Right lobe of liver (tissue), 6 donors: ENCODE data around the gene DPP7. TPM values are rescaled to one million over a fixed set of nuclear protein-coding genes. Genes with fewer than 3 reads are reported as not detected.

Experiments
- ATAC-seq, 4 donors: fragments of 200-7000 bp; cut with Tn5 transposase; one replicate each; pipeline ENCODE4 v1.9.1; 2020; ENCODE audit warnings: mild to moderate bottlenecking in 4 of 4, moderate library complexity in 4 of 4
- DNase-seq, 3 donors: peaks; one replicate each; pipeline ENCODE4 v3.0.0-alpha.2; 2020
- H3K27ac ChIP-seq, 3 donors: fragments of 200-600 bp; one replicate each; pipeline ENCODE4 v1.8.0; 2022
- H3K27me3 ChIP-seq, 2 donors: fragments of 200-600 bp; one replicate each; pipeline ENCODE4 v1.8.0; 2022
- H3K36me3 ChIP-seq, 4 donors: fragments of 200-600 bp; sonication (generic) in 1 of 4; one replicate each; pipeline versions ENCODE4 v1.5.1 to v1.8.0; 2017 to 2022; ENCODE audit warnings: control low read depth in 1 of 4
- H3K4me1 ChIP-seq, 4 donors: fragments of 200-600 bp; sonication (generic) in 1 of 4; one replicate each; pipeline versions ENCODE4 v1.5.1 to v1.8.0; 2017 to 2022; ENCODE audit warnings: control low read depth in 1 of 4
- H3K4me3 ChIP-seq, 3 donors: fragments of 200-600 bp; one replicate each; pipeline ENCODE4 v1.8.0; 2022
- H3K9me3 ChIP-seq, 4 donors: fragments of 200-600 bp; sonication (generic) in 1 of 4; one replicate each; pipeline versions ENCODE4 v1.5.1 to v1.8.0; 2017 to 2022; ENCODE audit warnings: control low read depth in 1 of 4
- CTCF ChIP-seq, 4 donors: fragments of 200-600 bp in 3 of 4; fragments of 450-650 bp in 1 of 4; IDR thresholded peaks; one replicate each; pipeline versions ENCODE4 v1.5.1 to v1.8.0; 2016 to 2022; ENCODE audit warnings: antibody characterized with exemption in 4 of 4, mild to moderate bottlenecking in 2 of 4
- POLR2A ChIP-seq: fragments of 450-650 bp; IDR thresholded peaks from one replicate; pipeline ENCODE4 v1.6.1; 2017; ENCODE audit warnings: antibody characterized with exemption, mild to moderate bottlenecking
- WGBS: methylation state at CpG from one replicate; pipeline ENCODE4 v1.1.6; 2018; ENCODE audit warnings: low coverage, low lambda C conversion rate; ENCODE audit not compliant: insufficient coverage; ENCODE audit errors: missing lambda C conversion rate; 5-methylcytosine and 5-hydroxymethylcytosine counted together
- intact Hi-C, 2 donors: fragments of 100-400 bp; cut with DNase I; formaldehyde crosslinking; loops; one replicate each; pipeline versions ENCODE4 v1.11.2 to v1.14.1; 2022
- total RNA-seq, 6 experiments: library from RNA; depleted of rRNA in 2 of 6; stranded (reverse); fragments of >200 nt in 2 of 6; fragmentation: NEBNext Ultra II Directional in 3 of 6; extraction: Animal tissue kit (Norgen Biotek cat#: 25700) in 3 of 6; gene quantifications; one replicate each; pipeline versions ENCODE4 v1.1.0 to v1.2.4, GENCODE V29; 2016 to 2023
- donor health status: DM: no; HTN: yes; CAD: no.
- donor health status: DM: no; HTN: no; CAD: no.
- donor health status: DM: no; HTN: no; CAD: no.
- donor health status: DM: no; HTN: yes; CAD: no.
- donor health status: DM: no; HTN: yes; CAD: no.

DPP7 gene
- total RNA-seq, 6 experiments from 2014 or later = 62.2 to 86.2 (median 66.2) TPM

- intact Hi-C loops = no loop called here
- H3K9me3 ChIP-seq = no peaks in the 10 kb centered on the region
- WGBS = no CpG with 5 or more reads among the region's 8 CpGs
- TF ChIP-seq POLR2A (no peak), CTCF (IDR thresholded peaks at IDR 0.05) (no peak)
- no peak overlapping the region for H3K4me3 ChIP-seq
- H3K4me1 ChIP-seq = peaks cover 0 to 21% (median 8%) of the 10 kb centered on the region in 4 donors
- no peak overlapping the region for H3K27ac ChIP-seq
- ATAC-seq (no peak), DNase-seq (no peak)
- H3K27me3 ChIP-seq = peaks cover 0 to 7% of the 10 kb centered on the region in 2 donors
- peaks cover 0 to 4% (median 0%) of the 10 kb centered on the region in 4 donors for H3K36me3 ChIP-seq
These were observed 31.6 kb downstream of the DPP7 start for GRCh38 chr9:137082925-137083290.

GRCh38 chr9:137082222-137082924 lies 32.2 kb downstream of the DPP7 start:
- H3K27me3 ChIP-seq = peaks cover 0 to 7% of the 10 kb centered on the region in 2 donors
- H3K9me3 ChIP-seq = no peaks in the 10 kb centered on the region
- intact Hi-C loops = no loop called here
- no CpG with 5 or more reads among the region's 16 CpGs for WGBS
- H3K4me3 ChIP-seq = no peak overlapping the region
- no peak for DNase-seq
- H3K4me1 ChIP-seq = peaks cover 0 to 17% (median 5%) of the 10 kb centered on the region in 4 donors
- no peak for ATAC-seq
- TF ChIP-seq CTCF (IDR thresholded peaks at IDR 0.05) (no peak), POLR2A (no peak)
- no peak overlapping the region for H3K27ac ChIP-seq
- H3K36me3 ChIP-seq = peaks cover 0 to 4% (median 0%) of the 10 kb centered on the region in 4 donors

- no peaks in the 10 kb centered on the region for H3K9me3 ChIP-seq
- peaks cover 0 to 4% (median 0%) of the 10 kb centered on the region in 4 donors for H3K36me3 ChIP-seq
- intact Hi-C loops = no loop called here
- WGBS = no CpG with 5 or more reads among the region's 24 CpGs
- no peak overlapping the region for H3K27ac ChIP-seq
- H3K27me3 ChIP-seq = peaks cover 0 to 16% of the 10 kb centered on the region in 2 donors
- TF ChIP-seq CTCF (IDR thresholded peaks at IDR 0.05) (no peak), POLR2A (no peak)
- H3K4me1 ChIP-seq = peaks cover 0 to 10% (median under 1%) of the 10 kb centered on the region in 4 donors
- no peak overlapping the region for H3K4me3 ChIP-seq
- ATAC-seq (no peak), DNase-seq (no peak)
These were observed 34.0 kb downstream of the DPP7 start for GRCh38 chr9:137080260-137081122.

- no peaks in the 10 kb centered on the region for H3K9me3 ChIP-seq
- no peak for DNase-seq
- H3K4me3 ChIP-seq = no peak overlapping the region
- intact Hi-C loops = no loop called here
- H3K4me1 ChIP-seq = peaks cover 0 to 10% (median 0%) of the 10 kb centered on the region in 4 donors
- TF ChIP-seq POLR2A = no peak
- no peak for TF ChIP-seq CTCF (IDR thresholded peaks at IDR 0.05)
- no peak for ATAC-seq
- H3K27ac ChIP-seq = no peak overlapping the region
- peaks cover 0 to 4% (median 0%) of the 10 kb centered on the region in 4 donors for H3K36me3 ChIP-seq
- H3K27me3 ChIP-seq = peaks cover 0 to 16% of the 10 kb centered on the region in 2 donors
- no CpG with 5 or more reads among the region's 13 CpGs for WGBS
These were observed 35.1 kb downstream of the DPP7 start for GRCh38 chr9:137079401-137079787.
